Caco-2 (cell line): ENCODE results near the gene WNT7A. TPM values are rescaled to one million over a fixed set of nuclear protein-coding genes. Genes with fewer than 3 reads are reported as not detected.

ENCODE experiments used
- BruUV-seq: library from RNA; stranded (reverse); fragments of 400-500 nt; replicated peaks from 2 replicates; lab custom pipeline; 2021; lab: Mats Ljungman, UMichigan
- CTCF ChIA-PET: fragments of 300-600 bp; sonication (Branson Sonifier 250); formaldehyde crosslinking; loops from one replicate; lab custom pipeline; 2022; ENCODE audit warnings: antibody characterized with exemption; lab: Charles Lee
- POLR2A ChIA-PET: fragments of 300-600 bp; sonication (Branson Sonifier 250); formaldehyde crosslinking; loops from one replicate; lab custom pipeline; 2022; ENCODE audit warnings: antibody characterized with exemption; lab: Charles Lee
- DNase-seq, 2 experiments: peaks; one replicate each; pipeline versions ENCODE4 v3.0.0 to v3.0.0-alpha.2; 2020 to 2022
- H3K27me3 ChIP-seq: replicated peaks from 2 replicates; pipeline ENCODE4 v1.6.0; 2011; ENCODE audit warnings: low read length; ENCODE audit not compliant: control insufficient read depth, insufficient read depth
- H3K36me3 ChIP-seq: 2 replicates; pipeline ENCODE4 v1.5.1; 2011; ENCODE audit warnings: low read length; ENCODE audit not compliant: control insufficient read depth, insufficient read depth
- H3K4me1 ChIP-seq: fragments of 250-450 bp; sonication (Bioruptor Pico); 2 replicates; pipeline ENCODE4 v1.5.1; 2020; ENCODE audit warnings: mild to moderate bottlenecking
- H3K4me3 ChIP-seq: 2 replicates; pipeline ENCODE4 v1.5.1; 2011; ENCODE audit warnings: low read depth, mild to moderate bottlenecking, control low read depth, low read length
- H3K9me3 ChIP-seq: fragments of 250-450 bp; sonication (Bioruptor Pico); 2 replicates; pipeline ENCODE4 v1.5.1; 2020; ENCODE audit warnings: mild to moderate bottlenecking, moderate library complexity
- H3K27ac Mint-ChIP-seq: one replicate; pipeline ENCODE4 v1.8.0; 2022; ENCODE audit warnings: mixed read lengths; ENCODE audit not compliant: unreplicated experiment
- H3K27me3 Mint-ChIP-seq: one replicate; pipeline ENCODE4 v1.8.0; 2022; ENCODE audit warnings: mixed read lengths; ENCODE audit not compliant: insufficient read depth, unreplicated experiment
- H3K36me3 Mint-ChIP-seq: one replicate; pipeline ENCODE4 v1.8.0; 2022; ENCODE audit warnings: mild to moderate bottlenecking, mixed read lengths; ENCODE audit not compliant: insufficient read depth, unreplicated experiment
- H3K4me1 Mint-ChIP-seq: one replicate; pipeline ENCODE4 v1.8.0; 2022; ENCODE audit warnings: low read depth, mixed read lengths; ENCODE audit not compliant: unreplicated experiment
- H3K4me3 Mint-ChIP-seq: one replicate; pipeline ENCODE4 v1.8.0; 2022; ENCODE audit warnings: mild to moderate bottlenecking, moderate library complexity, mixed read lengths; ENCODE audit not compliant: unreplicated experiment
- H3K9me3 Mint-ChIP-seq: one replicate; pipeline ENCODE4 v1.8.0; 2022; ENCODE audit warnings: mixed read lengths; ENCODE audit not compliant: unreplicated experiment
- intact Hi-C: fragments of 100-400 bp; cut with micrococcal nuclease; formaldehyde crosslinking; loops from one replicate; pipeline ENCODE4 v1.10.0; 2022; ENCODE audit not compliant: unreplicated experiment
- total RNA-seq: library from RNA; stranded (reverse); gene quantifications from 2 replicates; pipeline ENCODE4 v1.2.3, GENCODE V29; 2022
- TF ChIP-seq, protein P1 (sequence below), 2 experiments: fragments of 200-600 bp in 1 of 2; IDR thresholded peaks; 1 replicate in 1 of 2; 2 replicates in 1 of 2; pipeline versions ENCODE4 v1.5.1 to v1.8.0; 2011 to 2022; ENCODE audit warnings: antibody characterized with exemption in 1 of 2, control low read depth in 1 of 2, inconsistent platforms in 1 of 2, low read depth in 1 of 2, low read length in 1 of 2, mild to moderate bottlenecking in 1 of 2, moderate library complexity in 1 of 2; ENCODE audit not compliant: insufficient read depth in 1 of 2, severe bottlenecking in 1 of 2, unreplicated experiment in 1 of 2

WNT7A gene
- total RNA-seq, 1 experiment from 2014 or later, result 1.1 TPM

DNA sequence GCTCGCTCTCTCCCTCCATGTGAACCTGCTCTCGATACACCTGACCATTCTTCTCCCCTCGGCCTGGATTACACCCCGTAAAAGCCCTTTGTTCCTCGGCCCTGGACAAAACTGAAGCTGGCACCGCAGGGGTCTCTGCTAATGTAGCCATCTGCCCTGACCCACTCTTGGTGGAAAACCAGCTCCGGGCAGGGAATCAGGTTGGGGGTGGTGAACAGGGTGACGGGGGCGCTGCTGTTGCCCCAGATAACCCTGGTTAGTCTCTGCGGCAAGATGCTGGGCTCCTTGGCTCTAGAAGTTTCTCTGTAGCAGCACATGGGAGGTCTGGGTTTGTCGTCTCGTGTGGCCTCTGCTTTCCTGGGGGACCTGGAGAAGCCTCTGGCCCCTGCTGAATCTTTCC lies 86.4 kb downstream of the WNT7A start:
- intact Hi-C loops, result no loop called here
- H3K27me3 ChIP-seq, result no peaks in the 10 kb centered on the region
- TF ChIP-seq, protein P1, sequence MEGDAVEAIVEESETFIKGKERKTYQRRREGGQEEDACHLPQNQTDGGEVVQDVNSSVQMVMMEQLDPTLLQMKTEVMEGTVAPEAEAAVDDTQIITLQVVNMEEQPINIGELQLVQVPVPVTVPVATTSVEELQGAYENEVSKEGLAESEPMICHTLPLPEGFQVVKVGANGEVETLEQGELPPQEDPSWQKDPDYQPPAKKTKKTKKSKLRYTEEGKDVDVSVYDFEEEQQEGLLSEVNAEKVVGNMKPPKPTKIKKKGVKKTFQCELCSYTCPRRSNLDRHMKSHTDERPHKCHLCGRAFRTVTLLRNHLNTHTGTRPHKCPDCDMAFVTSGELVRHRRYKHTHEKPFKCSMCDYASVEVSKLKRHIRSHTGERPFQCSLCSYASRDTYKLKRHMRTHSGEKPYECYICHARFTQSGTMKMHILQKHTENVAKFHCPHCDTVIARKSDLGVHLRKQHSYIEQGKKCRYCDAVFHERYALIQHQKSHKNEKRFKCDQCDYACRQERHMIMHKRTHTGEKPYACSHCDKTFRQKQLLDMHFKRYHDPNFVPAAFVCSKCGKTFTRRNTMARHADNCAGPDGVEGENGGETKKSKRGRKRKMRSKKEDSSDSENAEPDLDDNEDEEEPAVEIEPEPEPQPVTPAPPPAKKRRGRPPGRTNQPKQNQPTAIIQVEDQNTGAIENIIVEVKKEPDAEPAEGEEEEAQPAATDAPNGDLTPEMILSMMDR (IDR thresholded peaks at IDR 0.05; ENCODE audit: insufficient read depth in 1 of 2, low read depth in 1 of 2, low read length in 1 of 2, severe bottlenecking in 1 of 2, unreplicated experiment in 1 of 2), result no peak
- H3K4me3 ChIP-seq, result no peak overlapping the region
- Mint-ChIP-seq H3K9me3 (no peaks in the 10 kb centered on the region), H3K36me3 (no peaks in the 10 kb centered on the region), H3K27ac (no peak overlapping the region), H3K27me3 (peaks cover 26% of the 10 kb centered on the region), H3K4me1 (no peaks in the 10 kb centered on the region), H3K4me3 (no peak overlapping the region)
- H3K4me1 ChIP-seq, result no peaks in the 10 kb centered on the region
- CTCF ChIA-PET, result no interaction called here
- BruUV-seq, result no TSS peak
- no peaks in the 10 kb centered on the region for H3K36me3 ChIP-seq
- POLR2A ChIA-PET, result no interaction called here
- no peak for DNase-seq
- H3K9me3 ChIP-seq, result no peaks in the 10 kb centered on the region

- no peak overlapping the region for H3K27ac Mint-ChIP-seq
- TF ChIP-seq, protein P1 (IDR thresholded peaks at IDR 0.05; ENCODE audit: insufficient read depth in 1 of 2, low read depth in 1 of 2, low read length in 1 of 2, severe bottlenecking in 1 of 2, unreplicated experiment in 1 of 2), result no peak
- Histone ChIP-seq H3K4me3 (no peak overlapping the region), H3K4me1 (no peaks in the 10 kb centered on the region), H3K27me3 (no peaks in the 10 kb centered on the region), H3K9me3 (no peaks in the 10 kb centered on the region), H3K36me3 (no peaks in the 10 kb centered on the region)
- H3K27me3 Mint-ChIP-seq, result peaks cover 29% of the 10 kb centered on the region
- intact Hi-C loops, result no loop called here
- POLR2A ChIA-PET, result no interaction called here
- CTCF ChIA-PET, result no interaction called here
- H3K36me3 Mint-ChIP-seq, result no peaks in the 10 kb centered on the region
- H3K4me1 Mint-ChIP-seq, result no peaks in the 10 kb centered on the region
- DNase-seq, result no peak
- BruUV-seq, result no TSS peak
- no peaks in the 10 kb centered on the region for H3K9me3 Mint-ChIP-seq
- no peak overlapping the region for H3K4me3 Mint-ChIP-seq
Measured at GRCh38 chr3:13792512-13793371, 87.1 kb downstream of the WNT7A start.

GRCh38 chr3:13792051-13792490 lies 87.8 kb downstream of the WNT7A start:
- Histone ChIP-seq H3K9me3 (no peaks in the 10 kb centered on the region), H3K4me3 (no peak overlapping the region), H3K27me3 (no peaks in the 10 kb centered on the region), H3K36me3 (no peaks in the 10 kb centered on the region), H3K4me1 (no peaks in the 10 kb centered on the region)
- Mint-ChIP-seq H3K9me3 (no peaks in the 10 kb centered on the region), H3K27ac (no peak overlapping the region), H3K27me3 (peaks cover 26% of the 10 kb centered on the region), H3K36me3 (no peaks in the 10 kb centered on the region), H3K4me3 (no peak overlapping the region), H3K4me1 (no peaks in the 10 kb centered on the region)
- intact Hi-C loops, result no loop called here
- TF ChIP-seq, protein P1 (IDR thresholded peaks at IDR 0.05; ENCODE audit: insufficient read depth in 1 of 2, low read depth in 1 of 2, low read length in 1 of 2, severe bottlenecking in 1 of 2, unreplicated experiment in 1 of 2), result no peak
- no peak for DNase-seq
- CTCF ChIA-PET, result no interaction called here
- POLR2A ChIA-PET, result no interaction called here
- BruUV-seq, result no TSS peak
